OCI-LY1 (cell line): Measurements from ENCODE around the gene NOTCH2NLA.
"Not testable (repeated sequence)": the region's sequence is repeated elsewhere in the genome, so short reads cannot be mapped to it uniquely, and the experiment has no call there.

Experiments
- H2AFZ ChIP-seq: fragments of 200-600 bp; sonication (generic), shearing (Covaris generic); 2 replicates; pipeline ENCODE4 v1.6.0; 2014; ENCODE audit warnings: antibody characterized with exemption, mild to moderate bottlenecking, low read length
- H3F3A ChIP-seq: fragments of 200-600 bp; sonication (generic), shearing (Covaris generic); 2 replicates; pipeline ENCODE4 v1.6.0; 2014; ENCODE audit warnings: mild to moderate bottlenecking, antibody characterized with exemption, low read length, moderate library complexity; ENCODE audit not compliant: insufficient read depth
- H3K27ac ChIP-seq: fragments of 200-600 bp; sonication (generic); 2 replicates; pipeline ENCODE4 v1.5.1; 2014; ENCODE audit warnings: low read length, mixed run types, mild to moderate bottlenecking, low read depth; ENCODE audit not compliant: poor library complexity, severe bottlenecking
- H3K27me3 ChIP-seq: fragments of 200-600 bp; sonication (generic); 2 replicates; pipeline ENCODE4 v1.6.0; 2014; ENCODE audit warnings: antibody characterized with exemption, mild to moderate bottlenecking, low read length, moderate library complexity; ENCODE audit not compliant: insufficient read depth
- H3K36me3 ChIP-seq: fragments of 200-600 bp; sonication (generic); 2 replicates; pipeline ENCODE4 v1.6.1; 2014; ENCODE audit warnings: mild to moderate bottlenecking, antibody characterized with exemption, low read length, moderate library complexity, mixed read lengths; ENCODE audit not compliant: insufficient read depth
- H3K4me1 ChIP-seq: fragments of 200-600 bp; sonication (generic); 2 replicates; pipeline ENCODE4 v1.5.1; 2014; ENCODE audit warnings: mild to moderate bottlenecking, low read length, moderate library complexity; ENCODE audit not compliant: insufficient read depth, severe bottlenecking
- H3K4me2 ChIP-seq: fragments of 200-600 bp; sonication (generic), shearing (Covaris generic); 2 replicates; pipeline ENCODE4 v1.6.1; 2014; ENCODE audit warnings: low read length
- H3K4me3 ChIP-seq: fragments of 200-600 bp; sonication (generic); 2 replicates; pipeline ENCODE4 v1.5.1; 2014; ENCODE audit warnings: low read length, low read depth, mild to moderate bottlenecking, mixed read lengths; ENCODE audit not compliant: poor library complexity, severe bottlenecking
- H3K79me2 ChIP-seq: fragments of 200-600 bp; shearing (Covaris generic); 2 replicates; pipeline ENCODE4 v1.6.1; 2016; ENCODE audit warnings: mixed run types, low read length, mixed read lengths; ENCODE audit not compliant: insufficient read depth
- H3K9ac ChIP-seq: fragments of 200-600 bp; sonication (generic), shearing (Covaris generic); 2 replicates; pipeline ENCODE4 v1.6.1; 2014; ENCODE audit warnings: mild to moderate bottlenecking, low read length, mixed read lengths
- H3K9me2 ChIP-seq: fragments of 200-600 bp; sonication (generic), shearing (Covaris generic); 2 replicates; pipeline ENCODE4 v1.6.1; 2014; ENCODE audit warnings: low read depth, mild to moderate bottlenecking, low read length, mixed read lengths
- H3K9me3 ChIP-seq: fragments of 200-600 bp; shearing (Covaris generic); 2 replicates; pipeline ENCODE4 v1.6.1; 2014; ENCODE audit warnings: low read length, mixed read lengths
- H4K20me1 ChIP-seq: fragments of 200-600 bp; sonication (generic), shearing (Covaris generic); 2 replicates; pipeline ENCODE4 v1.6.0; 2016; ENCODE audit warnings: mild to moderate bottlenecking, low read length; ENCODE audit not compliant: insufficient read depth

The NOTCH2NLA gene

DNA sequence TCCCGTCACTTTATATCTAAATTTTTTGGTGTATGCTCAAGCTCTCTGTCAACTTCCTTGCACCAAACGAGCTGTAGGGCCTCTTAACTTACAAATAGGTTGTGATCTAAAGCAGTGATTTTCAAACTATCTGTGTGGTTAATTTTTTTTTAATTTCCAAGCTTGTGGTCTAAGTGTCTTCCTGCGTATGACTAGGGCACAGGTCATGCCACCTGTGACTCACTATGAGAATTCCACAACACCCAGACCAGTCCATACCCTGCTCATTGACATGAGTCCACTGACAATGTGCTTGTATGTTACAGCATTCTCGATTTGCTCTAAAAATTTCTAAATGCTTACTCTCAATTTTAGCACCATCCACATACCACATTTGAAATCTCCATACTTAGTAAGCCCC is 19.8 kb upstream of the NOTCH2NLA start:
- H3K4me1 ChIP-seq, H3K27me3 ChIP-seq, H3K9ac ChIP-seq, H3K79me2 ChIP-seq, H3K27ac ChIP-seq, H3K9me3 ChIP-seq, H3K4me2 ChIP-seq, H4K20me1 ChIP-seq, H3K9me2 ChIP-seq, H3K4me3 ChIP-seq, H3F3A ChIP-seq, H2AFZ ChIP-seq, H3K36me3 ChIP-seq: not testable (repeated sequence)

DNA sequence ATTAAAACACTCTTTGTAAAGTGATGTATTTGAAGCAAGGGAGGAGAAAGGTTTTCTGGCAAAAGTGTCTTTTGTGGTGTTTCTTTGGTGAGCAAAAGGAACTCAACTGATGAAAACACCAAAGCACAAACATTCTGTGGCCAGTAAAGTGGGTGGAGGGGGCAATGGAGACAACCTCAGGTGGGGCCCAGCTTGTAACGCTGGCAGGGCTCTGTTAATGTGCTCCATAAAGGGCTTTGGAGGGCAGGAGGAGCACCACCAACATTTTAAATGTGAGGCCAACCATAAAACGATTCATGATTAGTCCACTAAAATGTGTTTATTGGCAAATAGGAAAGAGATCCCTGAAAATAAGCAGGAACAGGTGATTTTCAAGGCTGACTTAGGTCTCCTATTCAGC is 7.8 kb upstream of the NOTCH2NLA start:
- H3K4me3 ChIP-seq, H3K36me3 ChIP-seq, H3K79me2 ChIP-seq, H3K27me3 ChIP-seq, H3F3A ChIP-seq, H3K4me1 ChIP-seq, H3K9me2 ChIP-seq, H3K27ac ChIP-seq, H3K9ac ChIP-seq, H3K9me3 ChIP-seq, H4K20me1 ChIP-seq, H2AFZ ChIP-seq, H3K4me2 ChIP-seq: not testable (repeated sequence)

DNA sequence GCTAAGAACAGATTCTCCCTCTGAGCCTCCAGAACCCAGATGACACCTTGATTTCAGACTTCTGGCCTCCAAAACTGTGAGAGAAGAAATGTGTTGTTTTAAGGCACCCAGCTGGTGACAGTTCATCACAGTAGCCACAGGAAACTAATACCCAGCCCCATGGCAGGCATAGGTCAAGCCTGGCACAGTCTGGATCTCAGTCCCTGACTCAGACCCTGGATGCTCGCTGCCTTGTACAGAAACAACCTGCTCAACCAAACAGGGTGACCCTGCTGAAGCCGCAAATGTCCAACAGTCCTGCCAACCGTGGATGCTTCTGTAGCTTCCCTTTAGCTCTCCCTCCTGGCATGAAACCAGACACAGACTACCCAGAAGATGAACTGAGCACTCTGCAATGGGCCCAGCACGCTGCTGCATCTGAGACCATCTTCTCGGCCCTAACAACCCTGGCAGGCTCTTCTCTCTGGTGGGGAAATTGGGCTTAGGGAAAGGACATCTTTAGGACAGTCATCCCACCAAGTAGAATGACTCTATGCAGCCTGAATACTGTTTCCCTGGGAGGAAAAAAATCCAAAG is 7.3 kb upstream of the NOTCH2NLA start:
- H3K27ac ChIP-seq, H4K20me1 ChIP-seq, H3K4me1 ChIP-seq, H2AFZ ChIP-seq, H3K4me2 ChIP-seq, H3F3A ChIP-seq, H3K36me3 ChIP-seq, H3K9ac ChIP-seq, H3K27me3 ChIP-seq, H3K9me3 ChIP-seq, H3K4me3 ChIP-seq, H3K9me2 ChIP-seq, H3K79me2 ChIP-seq: not testable (repeated sequence)

- not testable (repeated sequence) for H3F3A ChIP-seq, H2AFZ ChIP-seq, H3K27me3 ChIP-seq, H3K27ac ChIP-seq, H3K9me3 ChIP-seq, H3K4me1 ChIP-seq, H3K79me2 ChIP-seq, H3K9me2 ChIP-seq, H3K36me3 ChIP-seq, H4K20me1 ChIP-seq
- peak overlapping the region; percentile 66 for H3K4me3 ChIP-seq
- peak overlapping the region; percentile 65; the same call in 1 of the 2 replicates for H3K9ac ChIP-seq
- H3K4me2 ChIP-seq: peak overlapping the region; percentile 53; the same call in 1 of the 2 replicates
Measured at GRCh38 chr1:146228144-146228682, 608 bp downstream of the NOTCH2NLA start.

- H3K36me3 ChIP-seq, H3K9me2 ChIP-seq, H2AFZ ChIP-seq, H3K9ac ChIP-seq, H3K27ac ChIP-seq, H3K27me3 ChIP-seq, H3K9me3 ChIP-seq, H3F3A ChIP-seq, H3K4me2 ChIP-seq, H4K20me1 ChIP-seq, H3K79me2 ChIP-seq, H3K4me3 ChIP-seq, H3K4me1 ChIP-seq: not testable (repeated sequence)
Measured at GRCh38 chr1:146174531-146174930, 54.3 kb downstream of the NOTCH2NLA start.

- not testable (repeated sequence) for H3K9ac ChIP-seq, H3K9me3 ChIP-seq, H3K4me3 ChIP-seq, H3K27me3 ChIP-seq, H3K27ac ChIP-seq, H4K20me1 ChIP-seq, H3F3A ChIP-seq, H3K4me1 ChIP-seq, H3K4me2 ChIP-seq, H3K79me2 ChIP-seq, H3K36me3 ChIP-seq, H3K9me2 ChIP-seq, H2AFZ ChIP-seq
Measured at GRCh38 chr1:146167740-146168139, 61.1 kb downstream of the NOTCH2NLA start.

- not testable (repeated sequence) for H3K4me3 ChIP-seq, H3K27me3 ChIP-seq, H3K9me2 ChIP-seq, H3K4me2 ChIP-seq, H3K9ac ChIP-seq, H4K20me1 ChIP-seq, H3K36me3 ChIP-seq, H3K27ac ChIP-seq, H2AFZ ChIP-seq, H3F3A ChIP-seq, H3K9me3 ChIP-seq, H3K4me1 ChIP-seq, H3K79me2 ChIP-seq
Measured at GRCh38 chr1:146167273-146167672, 61.5 kb downstream of the NOTCH2NLA start.

GRCh38 chr1:146144465-146144864 is 84.4 kb downstream of the NOTCH2NLA start, which contains the start of gene NBPF10:
NBPF10 (minus strand) TSS chr1:146144804; CDS start chr1:146144769, 35 bp downstream.
- not testable (repeated sequence) for H3K4me1 ChIP-seq, H2AFZ ChIP-seq, H3K36me3 ChIP-seq, H3K27me3 ChIP-seq, H3K9me3 ChIP-seq, H3F3A ChIP-seq, H3K27ac ChIP-seq, H3K4me2 ChIP-seq, H3K79me2 ChIP-seq, H3K4me3 ChIP-seq, H3K9me2 ChIP-seq, H3K9ac ChIP-seq, H4K20me1 ChIP-seq
